GM18907 (cell line): ENCODE measurements around the gene AASS.

Experiments
- ATAC-seq: cut with Tn5 transposase; IDR thresholded peaks from one replicate; pipeline ENCODE4 v1.9.1; 2021; ENCODE audit warnings: mild to moderate bottlenecking, moderate library complexity; ENCODE audit not compliant: unreplicated experiment

AASS gene

GRCh38 chr7:122123746-122124145 is 20.3 kb downstream of the AASS start:
- no peak for ATAC-seq

GRCh38 chr7:122118757-122119156 is 25.3 kb downstream of the AASS start:
- ATAC-seq: no peak

- no peak for ATAC-seq
Measured at GRCh38 chr7:122103064-122103463, 41.0 kb downstream of the AASS start.

GRCh38 chr7:122100021-122100420 is 44.0 kb downstream of the AASS start:
- no peak for ATAC-seq

- ATAC-seq: no peak
Measured at GRCh38 chr7:122095642-122096041, 48.4 kb downstream of the AASS start.

- ATAC-seq: no peak
Measured at GRCh38 chr7:122094549-122094948, 49.5 kb downstream of the AASS start.

- ATAC-seq: peak; percentile 98
Measured at GRCh38 chr7:122092964-122093797, 50.9 kb downstream of the AASS start.

GRCh38 chr7:122082670-122083069 is 61.4 kb downstream of the AASS start:
- no peak for ATAC-seq

- no peak for ATAC-seq
Measured at GRCh38 chr7:122082160-122082559, 61.9 kb downstream of the AASS start.

GRCh38 chr7:122073635-122074034 is 70.4 kb downstream of the AASS start:
- ATAC-seq: no peak

GRCh38 chr7:122072924-122073599 is 71.0 kb downstream of the AASS start:
- no peak for ATAC-seq

GRCh38 chr7:122072272-122072671 is 71.8 kb downstream of the AASS start:
- no peak for ATAC-seq

- ATAC-seq: no peak
Measured at GRCh38 chr7:122070834-122071233, 73.2 kb downstream of the AASS start.

GRCh38 chr7:122070062-122070461 is 74.0 kb downstream of the AASS start:
- ATAC-seq: no peak

GRCh38 chr7:122068999-122069398 is 75.0 kb downstream of the AASS start:
- no peak for ATAC-seq

GRCh38 chr7:122068046-122068445 is 76.0 kb downstream of the AASS start:
- no peak for ATAC-seq

- no peak for ATAC-seq
Measured at GRCh38 chr7:122067077-122067476, 77.0 kb downstream of the AASS start.

GRCh38 chr7:122064971-122065370 is 79.1 kb downstream of the AASS start:
- no peak for ATAC-seq

GRCh38 chr7:122063146-122063545 is 80.9 kb downstream of the AASS start:
- ATAC-seq: no peak

- ATAC-seq: no peak
Measured at GRCh38 chr7:122059542-122059941, 84.5 kb downstream of the AASS start.

GRCh38 chr7:122056977-122057376 is 87.1 kb downstream of the AASS start:
- ATAC-seq: no peak

- no peak for ATAC-seq
Measured at GRCh38 chr7:122055073-122055472, 89.0 kb downstream of the AASS start.
